GM12892 (cell line): ENCODE data around the gene SELENOH.

Source experiments
- POLR2A ChIP-seq: IDR thresholded peaks from 2 replicates; pipeline ENCODE4 v1.6.1; 2011; ENCODE audit warnings: low read depth, low read length, control low read depth
- POLR2AphosphoS5 ChIP-seq: IDR thresholded peaks from 2 replicates; pipeline ENCODE4 v1.6.1; 2011; ENCODE audit warnings: low read depth, low read length, control low read depth
- TAF1 ChIP-seq: IDR thresholded peaks from 2 replicates; pipeline ENCODE4 v1.6.1; 2011; ENCODE audit warnings: low read depth, mild to moderate bottlenecking, control low read depth, low read length, borderline replicate concordance

DNA sequence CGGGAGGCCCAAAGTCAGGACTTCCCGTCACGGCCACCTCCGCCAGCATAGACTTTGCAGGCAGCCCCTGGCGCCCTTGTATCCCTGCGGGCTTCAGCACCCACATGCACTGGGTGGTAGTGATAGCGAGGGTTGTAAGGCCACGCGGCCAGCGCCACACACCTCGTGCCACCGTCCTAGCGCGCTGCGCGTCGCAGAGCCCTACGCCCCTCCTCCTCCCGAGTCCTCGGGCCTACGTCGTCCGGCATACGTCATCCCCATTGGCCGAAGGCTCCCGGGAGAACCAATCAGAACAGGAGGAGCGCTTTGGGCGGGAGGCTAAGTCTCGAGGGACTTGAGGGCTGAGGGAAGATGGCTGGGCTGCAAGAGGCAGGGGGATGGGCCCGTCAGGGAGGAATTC is 11.7 kb downstream of the SELENOH start:
- TF ChIP-seq POLR2A (no peak), TAF1 (no peak), POLR2AphosphoS5 (no peak)
